GM13977 (cell line): ENCODE results near the gene CLCA2.

Source experiments
- DNase-seq: peaks from one replicate; pipeline ENCODE4 v3.0.0; 2012; ENCODE audit warnings: low spot score
- CTCF ChIP-seq: IDR thresholded peaks from 2 replicates; pipeline ENCODE4 v1.5.1; 2012; ENCODE audit warnings: mild to moderate bottlenecking, control low read depth; ENCODE audit not compliant: insufficient read depth; ENCODE audit errors: extremely low read depth, missing control alignments
- in situ Hi-C: fragments of 300-500 bp; cut with MboI; formaldehyde crosslinking; loops from one replicate; pipeline ENCODE4 v1.12.0; 2022; ENCODE audit warnings: low sequenced_read_pairs, low pct_unique_long_range_greater_than_20kb, mixed read lengths, inconsistent platforms; ENCODE audit not compliant: unreplicated experiment

Gene CLCA2

GRCh38 chr1:86466986-86467385 is 43.0 kb downstream of the CLCA2 start:
- in situ Hi-C loops, result no loop called here
- DNase-seq, result no peak
- no peak for TF ChIP-seq CTCF

- no peak for DNase-seq
- no peak for TF ChIP-seq CTCF
- in situ Hi-C loops, result no loop called here
These were observed 44.6 kb downstream of the CLCA2 start, which contains the start of gene CLCA1 for GRCh38 chr1:86468501-86468977. Gene CLCA1 (plus strand): TSS chr1:86468927. CDS start chr1:86468972, 45 bp downstream.

GRCh38 chr1:86470859-86471258 is 46.9 kb downstream of the CLCA2 start:
- in situ Hi-C loops, result no loop called here
- no peak for TF ChIP-seq CTCF
- peak; percentile 31 for DNase-seq

- in situ Hi-C loops, result no loop called here
These were observed 47.3 kb downstream of the CLCA2 start for GRCh38 chr1:86471291-86471690.

GRCh38 chr1:86472152-86472551 is 48.2 kb downstream of the CLCA2 start:
- no peak for TF ChIP-seq CTCF
- in situ Hi-C loops, result no loop called here
- no peak for DNase-seq

More at GRCh38 chr1:86471291-86471690, 47.3 kb downstream of the CLCA2 start:
- TF ChIP-seq CTCF, result no peak
- DNase-seq, result no peak

GRCh38 chr1:86472767-86473166 is 48.8 kb downstream of the CLCA2 start:
- DNase-seq, result peak; percentile 12
- TF ChIP-seq CTCF, result no peak
- in situ Hi-C loops, result no loop called here

- no peak for DNase-seq
- in situ Hi-C loops, result no loop called here
- no peak for TF ChIP-seq CTCF
These were observed 53.3 kb downstream of the CLCA2 start for GRCh38 chr1:86477256-86477655.
